CD14-positive monocyte (primary cell): Measurements from ENCODE around the gene SETBP1. TPM values are rescaled to one million over a fixed set of nuclear protein-coding genes. Genes with fewer than 3 reads are reported as not detected.

ENCODE experiments used
- DNase-seq, 3 donors: peaks; one replicate each; pipeline ENCODE4 v3.0.0-alpha.2; 2011 to 2022
- H2AFZ ChIP-seq: 2 replicates; pipeline ENCODE4 v1.6.0; 2012; ENCODE audit warnings: mild to moderate bottlenecking, low read depth, low read length, inconsistent platforms; ENCODE audit not compliant: insufficient read depth, poor library complexity, severe bottlenecking
- H3K27ac ChIP-seq, 2 donors: 1 replicate in 1 of 2; 2 replicates in 1 of 2; pipeline ENCODE4 v1.5.1; 2012 to 2013; ENCODE audit warnings: low read length in 2 of 2, control low read depth in 1 of 2, inconsistent platforms in 1 of 2, low read depth in 1 of 2, mild to moderate bottlenecking in 1 of 2
- H3K27me3 ChIP-seq, 2 donors: one replicate each; pipeline versions ENCODE4 v1.6.0 to v1.6.1; 2011 to 2013; ENCODE audit warnings: low read length in 2 of 2; ENCODE audit not compliant: control insufficient read depth in 2 of 2, insufficient read depth in 2 of 2
- H3K36me3 ChIP-seq, 2 donors: replicated peaks in 1 of 2; 1 replicate in 1 of 2; 2 replicates in 1 of 2; pipeline versions ENCODE4 v1.5.1 to v1.6.1; 2012 to 2013; ENCODE audit warnings: low read length in 2 of 2, control low read depth in 1 of 2, inconsistent platforms in 1 of 2, mild to moderate bottlenecking in 1 of 2; ENCODE audit not compliant: insufficient read depth in 2 of 2, control insufficient read depth in 1 of 2
- H3K4me1 ChIP-seq, 2 donors: 1 replicate in 1 of 2; 2 replicates in 1 of 2; pipeline versions ENCODE4 v1.5.1 to v1.6.1; 2012 to 2013; ENCODE audit warnings: low read length in 2 of 2, control low read depth in 1 of 2, inconsistent platforms in 1 of 2, mild to moderate bottlenecking in 1 of 2, moderate library complexity in 1 of 2; ENCODE audit not compliant: insufficient read depth in 2 of 2, control insufficient read depth in 1 of 2
- H3K4me2 ChIP-seq: replicated peaks from 2 replicates; pipeline ENCODE3; 2012; ENCODE audit warnings: low read length, moderate library complexity, mild to moderate bottlenecking; ENCODE audit not compliant: poor library complexity, severe bottlenecking; ENCODE audit errors: extremely low read depth
- H3K4me3 ChIP-seq, 3 experiments: fragments of 200-600 bp in 1 of 3; sonication (generic) in 1 of 3; replicated peaks in 1 of 3; 1 replicate in 2 of 3; 2 replicates in 1 of 3; pipeline ENCODE4 v1.5.1; 2011 to 2013; ENCODE audit warnings: low read length in 3 of 3, mild to moderate bottlenecking in 3 of 3, control low read depth in 2 of 3, low read depth in 2 of 3, inconsistent platforms in 1 of 3, moderate library complexity in 1 of 3
- H3K79me2 ChIP-seq: 2 replicates; pipeline ENCODE4 v1.6.0; 2012; ENCODE audit warnings: mild to moderate bottlenecking, control low read depth, inconsistent platforms, low read length, moderate library complexity; ENCODE audit not compliant: insufficient read depth
- H3K9ac ChIP-seq: 2 replicates; pipeline ENCODE4 v1.6.0; 2017; ENCODE audit warnings: low read length, mild to moderate bottlenecking; ENCODE audit not compliant: insufficient read depth, poor library complexity, severe bottlenecking
- H3K9me3 ChIP-seq, 2 donors: replicated peaks in 1 of 2; 1 replicate in 1 of 2; 2 replicates in 1 of 2; pipeline versions ENCODE4 v1.5.1 to v1.6.1; 2012 to 2013; ENCODE audit warnings: low read length in 2 of 2, control low read depth in 1 of 2; ENCODE audit not compliant: control insufficient read depth in 1 of 2, insufficient read depth in 1 of 2
- H4K20me1 ChIP-seq: 2 replicates; pipeline ENCODE4 v1.6.0; 2012; ENCODE audit warnings: mild to moderate bottlenecking, low read length, control low read depth, moderate library complexity; ENCODE audit not compliant: insufficient read depth
- H3K27ac Mint-ChIP-seq, 7 donors: one replicate each; pipeline ENCODE4 v1.8.0; 2020; ENCODE audit warnings: mild to moderate bottlenecking in 7 of 7, mixed read lengths in 7 of 7, moderate library complexity in 6 of 7, inconsistent platforms in 2 of 7
- H3K27me3 Mint-ChIP-seq, 3 donors: one replicate each; pipeline ENCODE4 v1.8.0; 2021 to 2022; ENCODE audit warnings: low read depth in 3 of 3, mild to moderate bottlenecking in 3 of 3, mixed read lengths in 3 of 3, moderate library complexity in 3 of 3, inconsistent platforms in 1 of 3
- H3K36me3 Mint-ChIP-seq, 2 donors: one replicate each; pipeline ENCODE4 v1.8.0; 2020; ENCODE audit warnings: mixed read lengths in 2 of 2, inconsistent platforms in 1 of 2, mild to moderate bottlenecking in 1 of 2
- H3K4me1 Mint-ChIP-seq: one replicate; pipeline ENCODE4 v1.8.0; 2020; ENCODE audit warnings: mild to moderate bottlenecking, mixed read lengths
- H3K4me3 Mint-ChIP-seq, 2 donors: one replicate each; pipeline ENCODE4 v1.8.0; 2020; ENCODE audit warnings: mild to moderate bottlenecking in 2 of 2, mixed read lengths in 2 of 2, moderate library complexity in 1 of 2
- H3K9me3 Mint-ChIP-seq, 7 donors: one replicate each; pipeline ENCODE4 v1.8.0; 2020 to 2022; ENCODE audit warnings: mixed read lengths in 7 of 7, mild to moderate bottlenecking in 6 of 7, moderate library complexity in 6 of 7, inconsistent platforms in 2 of 7
- WGBS: methylation state at CpG from one replicate; pipeline ENCODE4 v1.1.5; 2013; ENCODE audit warnings: missing lambda C conversion rate; ENCODE audit not compliant: insufficient coverage; 5-methylcytosine and 5-hydroxymethylcytosine counted together
- intact Hi-C, 2 donors: fragments of 100-400 bp; cut with micrococcal nuclease; formaldehyde crosslinking; loops; one replicate each; pipeline versions ENCODE4 v1.15.0 to v1.15.1; 2023
- polyA plus RNA-seq, 3 donors: library from polyadenylated mRNA; depleted of rRNA in 1 of 3; unstranded in 2 of 3; stranded (reverse) in 1 of 3; fragments of 300-500 nt in 2 of 3; fragments of >200 nt in 1 of 3; fragmentation: Illumina TruSeq in 2 of 3; gene quantifications; 1 replicate in 2 of 3; 2 replicates in 1 of 3; pipeline ENCODE4 v1.2.3, GENCODE V29; 2012 to 2021
- TF ChIP-seq, protein P1 (sequence below): fragments of 200-600 bp; IDR thresholded peaks from one replicate; pipeline ENCODE4 v1.8.0; 2022; ENCODE audit warnings: antibody characterized with exemption, mild to moderate bottlenecking

SETBP1 gene
- polyA plus RNA-seq, 3 donors = 0.01 to 1.2 TPM; not detected in 1

DNA sequence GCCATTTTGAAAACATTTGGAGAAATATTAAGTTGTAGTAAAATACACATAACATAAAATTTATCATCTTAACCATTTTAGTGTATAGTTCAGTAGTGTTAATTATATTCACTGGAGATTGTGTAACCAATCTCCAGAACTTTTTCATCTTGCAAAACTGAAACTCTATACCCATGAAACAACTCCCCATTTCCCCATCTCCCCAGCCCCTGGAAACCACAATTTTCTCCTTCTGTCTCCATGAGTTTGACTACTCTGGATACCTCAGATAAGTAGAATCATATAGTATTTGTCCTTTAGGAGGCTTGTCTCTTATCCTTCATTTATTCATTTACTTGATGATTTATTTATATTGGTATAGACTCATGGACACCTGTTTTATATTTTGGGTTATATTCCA, 392.9 kb downstream of the SETBP1 start:
- no peak overlapping the region for H3K4me3 Mint-ChIP-seq
- H3K4me3 ChIP-seq = no peak overlapping the region
- H3K27ac Mint-ChIP-seq = peak overlapping the region in 6 of 7 donors; percentile 6 to 78 (median 66)

GRCh38 chr18:45081566-45082181, 401.0 kb downstream of the SETBP1 start:
- intact Hi-C loops = no loop called here
- peak overlapping the region in 2 of 7 donors; percentile 23 to 30 for H3K27ac Mint-ChIP-seq
- WGBS = 69% methylated on average over 3 of the region's 6 CpGs

More for the DNA sequence above, 392.9 kb downstream of the SETBP1 start:
- Histone ChIP-seq H3K27me3 (no peaks in the 10 kb centered on the region), H3K36me3 (no peaks in the 10 kb centered on the region), H3K27ac (peak overlapping the region in 1 of 2 donors; percentile 46), H3K4me2 (no peak overlapping the region), H4K20me1 (no peaks in the 10 kb centered on the region), H3K9ac (no peak overlapping the region), H3K4me1 (peaks cover 39 to 44% of the 10 kb centered on the region in 2 donors), H3K9me3 (no peaks in the 10 kb centered on the region), H2AFZ (no peak overlapping the region), H3K79me2 (no peaks in the 10 kb centered on the region)
- intact Hi-C loops = no loop called here
- Mint-ChIP-seq H3K4me1 (peaks cover 38% of the 10 kb centered on the region), H3K36me3 (peaks cover 0 to 5% of the 10 kb centered on the region in 2 donors), H3K9me3 (peaks cover 0 to 4% (median 1%) of the 10 kb centered on the region in 7 donors), H3K27me3 (no peaks in the 10 kb centered on the region)
- TF ChIP-seq, protein P1, sequence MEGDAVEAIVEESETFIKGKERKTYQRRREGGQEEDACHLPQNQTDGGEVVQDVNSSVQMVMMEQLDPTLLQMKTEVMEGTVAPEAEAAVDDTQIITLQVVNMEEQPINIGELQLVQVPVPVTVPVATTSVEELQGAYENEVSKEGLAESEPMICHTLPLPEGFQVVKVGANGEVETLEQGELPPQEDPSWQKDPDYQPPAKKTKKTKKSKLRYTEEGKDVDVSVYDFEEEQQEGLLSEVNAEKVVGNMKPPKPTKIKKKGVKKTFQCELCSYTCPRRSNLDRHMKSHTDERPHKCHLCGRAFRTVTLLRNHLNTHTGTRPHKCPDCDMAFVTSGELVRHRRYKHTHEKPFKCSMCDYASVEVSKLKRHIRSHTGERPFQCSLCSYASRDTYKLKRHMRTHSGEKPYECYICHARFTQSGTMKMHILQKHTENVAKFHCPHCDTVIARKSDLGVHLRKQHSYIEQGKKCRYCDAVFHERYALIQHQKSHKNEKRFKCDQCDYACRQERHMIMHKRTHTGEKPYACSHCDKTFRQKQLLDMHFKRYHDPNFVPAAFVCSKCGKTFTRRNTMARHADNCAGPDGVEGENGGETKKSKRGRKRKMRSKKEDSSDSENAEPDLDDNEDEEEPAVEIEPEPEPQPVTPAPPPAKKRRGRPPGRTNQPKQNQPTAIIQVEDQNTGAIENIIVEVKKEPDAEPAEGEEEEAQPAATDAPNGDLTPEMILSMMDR = no peak
- DNase-seq = peak in 2 of 3 donors; percentile 26 to 42

More at GRCh38 chr18:45081566-45082181, 401.0 kb downstream of the SETBP1 start:
- peak in 1 of 3 donors; percentile 26 for DNase-seq
- Mint-ChIP-seq H3K9me3 (peaks cover 9 to 22% (median 17%) of the 10 kb centered on the region in 7 donors), H3K27me3 (no peaks in the 10 kb centered on the region), H3K4me3 (no peak overlapping the region), H3K36me3 (peaks cover 0 to 2% of the 10 kb centered on the region in 2 donors), H3K4me1 (peaks cover 22% of the 10 kb centered on the region)
- H3K9me3 ChIP-seq = peaks cover 15 to 19% of the 10 kb centered on the region in 2 donors
- H3K79me2 ChIP-seq = no peaks in the 10 kb centered on the region
- no peaks in the 10 kb centered on the region for H3K27me3 ChIP-seq
- no peak overlapping the region for H2AFZ ChIP-seq
- H3K9ac ChIP-seq = no peak overlapping the region
- peak overlapping the region in 1 of 2 donors; percentile 28 for H3K27ac ChIP-seq
- peaks cover 15 to 18% of the 10 kb centered on the region in 2 donors for H3K4me1 ChIP-seq
- no peaks in the 10 kb centered on the region for H4K20me1 ChIP-seq
- H3K36me3 ChIP-seq = no peaks in the 10 kb centered on the region
- no peak overlapping the region for H3K4me3 ChIP-seq
- H3K4me2 ChIP-seq = no peak overlapping the region
- TF ChIP-seq, protein P1 = no peak
